GM10266 (cell line): ENCODE data around the gene CFP.
A peak's percentile ranks its signal among the peaks of the same experiment; 100 is the strongest.

Experiments
- DNase-seq: peaks from one replicate; pipeline ENCODE4 v3.0.0; 2012; ENCODE audit errors: extremely low spot score
- TF ChIP-seq, protein P1 (sequence below): IDR thresholded peaks from 2 replicates; pipeline ENCODE4 v1.5.1; 2012; ENCODE audit warnings: mild to moderate bottlenecking, low read depth; ENCODE audit not compliant: control insufficient read depth, insufficient read depth; ENCODE audit errors: missing control alignments

Gene CFP

DNA sequence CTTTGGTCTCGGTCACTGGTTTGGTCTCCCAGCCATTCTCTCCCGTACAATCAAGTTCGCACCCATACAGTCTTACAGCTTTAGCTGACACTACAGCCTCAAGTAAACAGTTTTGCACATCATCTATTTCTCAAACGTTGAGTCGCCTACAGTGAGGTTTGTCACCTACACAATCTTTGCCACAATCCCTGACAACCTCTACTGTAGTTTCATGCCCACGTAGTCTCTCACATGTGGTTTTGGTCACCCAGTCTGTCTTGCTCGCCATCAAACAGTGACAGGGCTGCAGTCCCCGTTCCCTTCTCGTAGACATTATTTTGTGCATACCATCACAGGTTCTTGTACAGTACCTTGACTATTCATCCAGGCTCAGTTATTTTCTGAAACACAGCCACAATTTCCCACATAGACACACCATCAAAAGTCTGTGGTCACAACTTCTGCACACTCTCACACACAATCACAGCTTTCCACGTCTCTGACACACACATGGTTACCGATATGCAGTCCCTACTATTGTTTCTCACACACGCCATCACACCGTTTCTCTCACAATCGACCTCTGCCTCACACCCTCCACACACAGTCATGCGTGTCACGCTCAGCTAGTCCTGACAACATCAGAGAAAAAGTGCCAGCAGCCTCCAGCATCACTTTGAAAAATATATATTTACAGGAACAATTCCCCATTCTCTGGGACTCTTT, 5.3 kb upstream of the CFP start:
- TF ChIP-seq, protein P1, sequence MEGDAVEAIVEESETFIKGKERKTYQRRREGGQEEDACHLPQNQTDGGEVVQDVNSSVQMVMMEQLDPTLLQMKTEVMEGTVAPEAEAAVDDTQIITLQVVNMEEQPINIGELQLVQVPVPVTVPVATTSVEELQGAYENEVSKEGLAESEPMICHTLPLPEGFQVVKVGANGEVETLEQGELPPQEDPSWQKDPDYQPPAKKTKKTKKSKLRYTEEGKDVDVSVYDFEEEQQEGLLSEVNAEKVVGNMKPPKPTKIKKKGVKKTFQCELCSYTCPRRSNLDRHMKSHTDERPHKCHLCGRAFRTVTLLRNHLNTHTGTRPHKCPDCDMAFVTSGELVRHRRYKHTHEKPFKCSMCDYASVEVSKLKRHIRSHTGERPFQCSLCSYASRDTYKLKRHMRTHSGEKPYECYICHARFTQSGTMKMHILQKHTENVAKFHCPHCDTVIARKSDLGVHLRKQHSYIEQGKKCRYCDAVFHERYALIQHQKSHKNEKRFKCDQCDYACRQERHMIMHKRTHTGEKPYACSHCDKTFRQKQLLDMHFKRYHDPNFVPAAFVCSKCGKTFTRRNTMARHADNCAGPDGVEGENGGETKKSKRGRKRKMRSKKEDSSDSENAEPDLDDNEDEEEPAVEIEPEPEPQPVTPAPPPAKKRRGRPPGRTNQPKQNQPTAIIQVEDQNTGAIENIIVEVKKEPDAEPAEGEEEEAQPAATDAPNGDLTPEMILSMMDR, result no peak
- DNase-seq, result no peak

DNA sequence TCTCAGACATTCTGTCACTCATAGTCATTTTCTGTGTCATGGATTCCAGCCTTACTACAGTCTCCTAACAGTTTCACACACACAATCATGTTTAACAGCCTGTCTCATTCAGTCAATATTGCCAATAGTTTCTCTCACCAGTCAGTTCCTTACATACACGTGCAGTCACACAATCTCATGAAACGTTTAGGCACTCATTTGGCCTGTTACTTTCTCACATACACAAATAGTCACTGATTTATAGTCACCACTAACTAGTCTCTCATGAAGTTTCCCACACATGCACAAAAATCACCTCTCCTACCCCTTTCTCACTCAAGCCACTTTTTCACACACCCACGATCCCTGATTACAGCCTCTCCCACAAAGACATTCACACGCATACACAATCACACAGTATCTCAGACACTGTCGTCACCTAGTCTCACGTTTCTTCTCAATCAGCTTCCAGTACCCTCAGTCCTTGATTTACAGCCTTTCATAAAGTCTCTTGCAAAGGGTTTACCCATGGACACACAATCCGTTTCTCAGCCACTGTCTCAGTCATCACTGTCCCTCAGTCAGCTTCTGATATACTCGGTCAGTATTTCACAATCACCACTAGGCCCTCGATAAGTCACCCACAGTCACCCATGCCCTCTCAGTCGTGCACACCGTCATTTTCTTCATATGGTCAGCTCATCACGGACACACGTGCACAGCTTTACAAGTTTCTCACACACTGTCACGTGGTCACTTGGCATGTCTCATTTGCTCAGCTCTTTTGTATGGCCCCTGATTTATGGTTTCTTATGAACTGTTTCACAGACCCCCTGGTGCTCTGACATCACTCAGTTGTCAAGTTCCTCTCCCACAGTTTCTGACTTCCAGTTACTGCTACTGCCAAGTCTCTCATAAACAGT, 4.2 kb upstream of the CFP start:
- peak; percentile 35 for DNase-seq
- TF ChIP-seq, protein P1, result no peak

DNA sequence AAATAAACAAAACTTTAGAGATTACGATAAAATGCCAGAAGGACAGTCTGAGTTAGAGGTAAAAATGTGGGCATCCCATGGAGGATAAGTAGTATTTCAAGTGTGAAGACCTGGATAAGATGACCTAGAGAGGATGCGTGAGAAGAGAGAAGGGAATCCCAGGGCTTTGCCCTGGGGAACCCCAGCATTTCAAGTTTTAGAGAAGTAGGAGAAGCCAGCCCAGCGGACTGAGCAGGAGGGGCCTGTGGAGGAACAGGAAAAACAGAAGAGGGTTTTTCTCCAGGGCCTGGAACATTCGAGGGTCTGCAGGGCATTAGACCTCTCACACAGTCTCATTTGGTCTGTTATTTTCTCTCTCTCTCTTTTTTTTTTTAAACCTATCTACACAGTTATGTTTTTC, 2.9 kb upstream of the CFP start:
- TF ChIP-seq, protein P1, result no peak
- DNase-seq, result no peak

DNA sequence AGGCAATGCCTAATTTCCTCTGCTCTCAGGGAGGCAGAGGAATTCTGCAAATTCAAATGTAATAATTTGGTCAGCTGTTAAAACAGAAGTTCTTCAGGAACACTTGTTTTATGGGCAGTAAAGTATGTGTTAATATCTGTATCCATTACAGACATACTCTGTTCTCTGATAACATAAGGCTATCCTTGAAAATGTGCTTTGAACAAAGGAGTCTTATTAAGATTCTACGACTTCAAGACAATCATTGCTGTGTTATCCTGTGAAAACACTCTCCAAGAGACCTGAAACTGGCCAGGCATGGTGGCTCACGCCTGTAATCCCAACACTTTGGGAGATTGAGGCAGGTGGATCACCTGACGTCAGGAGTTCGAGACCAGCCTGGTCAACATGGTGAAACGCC, 1.9 kb upstream of the CFP start:
- DNase-seq, result no peak
- TF ChIP-seq, protein P1, result no peak

DNA sequence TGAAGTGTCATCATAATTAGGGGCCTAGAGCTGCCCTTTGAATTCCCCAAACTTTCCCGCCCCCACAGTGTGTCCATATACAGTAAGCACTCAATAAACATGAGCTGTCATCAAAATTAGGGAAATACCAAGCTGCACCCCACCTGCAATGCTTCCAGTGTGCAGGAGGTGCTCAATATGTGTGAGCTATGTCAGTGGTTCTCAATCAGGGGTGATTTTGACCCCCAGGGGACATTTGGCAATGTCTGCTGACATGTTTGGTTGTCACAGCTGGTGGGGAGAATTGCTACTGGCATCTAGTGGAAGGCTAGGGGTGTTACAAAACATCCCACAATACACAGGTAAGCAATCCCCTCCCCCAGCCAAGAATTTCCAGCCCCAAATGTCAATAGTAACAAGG, 748 bp downstream of the CFP start:
- TF ChIP-seq, protein P1, result peak; percentile 45
- DNase-seq, result no peak

DNA sequence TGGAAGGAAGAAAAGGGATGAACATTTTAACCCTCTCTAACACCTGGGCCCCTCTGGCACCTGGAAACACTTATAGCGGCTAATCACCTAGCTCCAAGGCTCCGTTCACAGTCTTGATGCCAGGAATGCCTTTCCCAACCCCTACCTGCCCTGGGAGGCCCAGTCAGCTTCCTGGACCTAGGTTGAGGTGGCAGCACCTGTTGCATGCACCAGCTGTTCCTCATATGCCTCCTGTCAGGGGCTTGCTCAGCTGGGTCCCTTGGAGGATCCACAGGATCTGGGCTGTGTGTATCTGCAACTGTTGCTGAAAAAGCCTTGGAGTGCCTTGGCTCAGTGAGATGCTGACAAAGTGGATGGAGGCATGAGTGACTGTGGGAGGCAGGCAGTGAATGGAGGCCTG, 4.4 kb downstream of the CFP start:
- TF ChIP-seq, protein P1, result no peak
- DNase-seq, result no peak
